ENCODE results near the gene IPO13.

The IPO13 gene

DNA sequence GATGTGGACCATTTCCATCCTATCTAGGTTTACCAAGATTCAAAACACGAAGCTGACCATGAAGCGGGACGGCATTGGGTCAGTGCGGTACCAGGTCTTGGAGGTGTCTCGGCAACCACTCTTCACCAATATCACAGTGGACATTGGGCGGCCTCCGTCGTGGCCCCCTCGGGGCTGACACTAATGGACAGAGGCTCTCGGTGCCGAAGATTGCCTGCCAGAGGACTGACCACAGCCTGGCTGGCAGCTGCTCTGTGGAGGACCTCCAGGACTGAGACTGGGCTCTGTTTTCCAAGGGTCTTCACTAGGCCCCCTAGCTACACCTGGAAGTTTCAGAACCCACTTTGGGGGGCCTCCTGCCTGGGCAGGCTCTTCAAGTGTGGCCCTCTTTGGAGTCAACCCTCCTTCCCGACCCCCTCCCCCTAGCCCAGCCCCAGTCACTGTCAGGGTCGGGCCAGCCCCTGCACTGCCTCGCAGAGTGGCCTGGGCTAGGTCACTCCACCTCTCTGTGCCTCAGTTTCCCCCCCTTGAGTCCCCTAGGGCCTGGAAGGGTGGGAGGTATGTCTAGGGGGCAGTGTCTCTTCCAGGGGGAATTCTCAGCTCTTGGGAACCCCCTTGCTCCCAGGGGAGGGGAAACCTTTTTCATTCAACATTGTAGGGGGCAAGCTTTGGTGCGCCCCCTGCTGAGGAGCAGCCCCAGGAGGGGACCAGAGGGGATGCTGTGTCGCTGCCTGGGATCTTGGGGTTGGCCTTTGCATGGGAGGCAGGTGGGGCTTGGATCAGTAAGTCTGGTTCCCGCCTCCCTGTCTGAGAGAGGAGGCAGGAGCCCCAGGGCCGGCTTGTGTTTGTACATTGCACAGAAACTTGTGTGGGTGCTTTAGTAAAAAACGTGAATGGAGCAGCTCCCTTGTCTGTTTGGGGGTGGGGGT lies 43.8 kb downstream of the IPO13 start:
- peak; percentile 43 for DNase-seq (ENCODE audit: low read depth)

DNA sequence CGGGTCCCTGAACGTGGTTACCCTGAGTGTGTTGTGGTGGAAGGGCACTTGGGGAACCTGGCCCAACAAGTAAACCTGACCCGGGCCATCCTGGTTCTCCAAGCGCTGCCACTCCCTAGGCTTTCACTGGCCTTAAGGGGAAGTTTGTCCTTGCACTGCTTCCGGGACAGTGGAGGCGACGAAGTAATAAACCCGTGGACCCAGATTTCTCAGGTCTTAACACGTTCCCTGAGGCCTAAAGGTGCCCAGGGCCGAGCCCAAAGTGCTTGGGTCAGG lies 44.4 kb downstream of the IPO13 start:
- DNase-seq (ENCODE audit: low read depth), result no peak

DNA sequence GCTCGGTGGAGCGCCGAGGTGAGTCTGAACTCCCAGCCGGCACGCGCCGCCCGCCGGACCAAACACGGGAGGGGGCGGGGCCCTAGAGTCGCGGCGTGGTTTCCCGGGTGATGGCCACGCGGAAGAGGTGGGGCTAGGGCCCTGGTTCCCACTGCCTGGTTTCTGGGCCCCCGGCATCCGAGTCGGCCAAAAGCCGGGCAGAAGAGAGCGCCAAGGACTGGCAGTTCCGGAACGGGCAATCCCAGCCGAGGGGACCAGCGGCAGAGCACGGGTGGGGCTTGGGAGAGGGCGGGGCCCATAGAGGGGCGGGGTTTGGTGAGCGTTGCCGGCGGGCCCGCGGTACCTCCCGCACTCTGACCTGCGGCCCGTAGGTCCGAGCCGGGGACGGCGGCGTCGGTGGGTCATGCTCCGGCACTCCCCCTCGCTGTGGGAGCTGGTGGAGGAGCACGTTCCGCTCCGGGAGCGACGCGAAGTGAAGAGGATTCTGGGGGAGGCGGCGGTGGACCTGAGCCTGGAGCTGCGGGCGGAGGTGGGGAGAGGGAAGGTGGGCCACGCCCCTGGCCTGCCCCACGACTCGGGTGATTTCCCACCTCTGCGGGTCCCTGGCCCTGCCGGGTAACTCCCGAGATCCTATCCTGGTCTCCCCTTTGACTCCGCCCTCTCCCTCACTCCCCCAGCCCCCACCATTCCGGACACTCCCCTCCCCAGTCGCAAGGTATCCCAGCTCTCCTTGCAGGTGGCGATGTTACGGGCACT lies 44.9 kb downstream of the IPO13 start, which contains the start of gene CCDC24:
TSS of gene CCDC24 (plus strand) at position 124 of the 756 bp plus-strand sequence. CDS start at position 404, 280 bp downstream.
- peak; percentile 86 for DNase-seq (ENCODE audit: low read depth)

DNA sequence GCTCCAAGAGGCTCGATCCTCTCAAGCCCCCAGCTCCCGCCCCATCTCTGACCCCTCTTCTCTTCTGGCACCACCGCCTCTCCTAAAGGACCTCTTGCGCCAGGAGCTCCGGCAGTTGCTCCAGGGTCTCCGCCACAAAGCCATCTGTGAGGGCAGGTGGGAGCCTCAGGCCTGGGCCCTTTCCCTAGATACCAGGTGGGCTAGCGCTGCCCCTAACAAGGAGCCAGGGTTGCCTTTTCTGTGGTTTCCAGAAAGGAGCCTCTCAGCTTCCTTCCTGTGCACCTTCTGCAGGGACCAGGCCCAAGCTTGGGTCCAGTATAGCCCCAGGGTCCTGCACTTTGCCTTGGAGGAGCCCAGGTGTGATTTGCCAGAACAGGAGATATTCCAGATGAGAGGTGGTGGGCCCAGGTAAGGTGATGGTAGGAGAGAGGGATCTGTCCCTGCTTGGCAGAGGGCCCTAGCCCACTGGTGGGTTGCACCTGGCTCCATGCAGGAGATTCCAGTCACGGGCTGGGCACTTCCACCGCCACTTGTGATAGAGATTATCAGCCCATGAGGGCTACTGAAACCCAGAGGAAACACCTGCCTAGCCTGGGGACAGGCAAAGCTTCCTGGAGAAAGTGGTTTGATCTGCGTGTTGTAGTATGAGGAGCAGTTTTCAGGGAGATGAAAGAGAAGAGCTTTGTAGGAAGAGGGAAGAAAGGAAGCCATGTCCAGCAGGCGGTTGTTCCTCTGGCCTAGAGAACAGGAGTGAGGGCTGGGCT lies 45.7 kb downstream of the IPO13 start:
- no peak for DNase-seq (ENCODE audit: low read depth)

DNA sequence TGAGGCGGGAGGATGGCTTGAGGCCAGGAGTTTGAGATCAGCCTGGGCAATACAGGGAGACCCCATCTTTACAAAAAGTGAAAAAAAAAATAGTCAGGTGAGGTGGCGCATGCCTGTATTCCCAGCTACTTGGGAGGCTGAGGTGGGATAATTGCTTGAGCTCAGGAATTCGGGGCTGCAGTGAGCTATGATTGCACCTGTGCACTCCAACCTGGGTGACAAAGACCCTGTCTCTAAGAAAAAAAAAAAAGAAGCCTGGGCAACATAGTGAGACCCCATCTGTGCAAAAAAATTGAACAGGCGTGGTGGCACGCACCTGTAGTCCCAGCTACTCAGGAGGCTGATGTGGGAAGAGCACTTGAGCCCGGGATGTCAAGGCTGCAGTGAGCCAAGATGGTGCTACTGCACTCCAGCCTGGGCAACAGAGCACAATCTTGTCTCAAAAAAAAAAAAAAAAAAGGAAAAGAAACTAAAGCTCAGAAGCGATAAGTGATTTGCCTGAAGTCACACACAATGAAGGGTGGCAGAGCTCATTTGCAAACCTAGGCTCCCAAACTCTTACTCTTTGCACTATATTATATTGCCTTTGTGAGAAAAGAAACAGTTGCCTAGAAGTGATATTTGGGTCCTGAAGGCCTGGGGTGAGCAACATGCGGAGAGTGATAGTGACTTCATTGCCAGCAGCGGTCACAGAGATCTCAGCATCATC lies 46.6 kb downstream of the IPO13 start:
- no peak for DNase-seq (ENCODE audit: low read depth)

DNA sequence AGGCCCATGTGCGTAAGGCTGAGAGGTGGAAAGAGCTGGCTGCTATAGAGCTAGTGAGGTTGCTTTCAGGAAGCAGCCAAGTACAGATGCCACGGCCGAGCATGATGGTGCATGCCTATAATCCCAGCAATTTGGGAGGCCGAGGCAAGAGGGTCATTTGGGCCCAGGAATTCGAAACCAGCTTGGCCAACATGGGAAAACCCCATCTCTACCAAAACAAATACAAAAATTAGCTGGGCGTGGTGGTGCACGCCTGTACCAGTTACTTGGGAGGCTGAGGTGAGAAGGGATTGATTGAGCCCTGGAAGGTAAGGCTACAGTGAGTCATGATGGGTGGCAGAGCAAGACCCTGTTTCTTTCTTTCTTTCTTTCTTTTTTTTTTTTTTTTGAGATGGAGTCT lies 47.3 kb downstream of the IPO13 start:
- no peak for DNase-seq (ENCODE audit: low read depth)

DNA sequence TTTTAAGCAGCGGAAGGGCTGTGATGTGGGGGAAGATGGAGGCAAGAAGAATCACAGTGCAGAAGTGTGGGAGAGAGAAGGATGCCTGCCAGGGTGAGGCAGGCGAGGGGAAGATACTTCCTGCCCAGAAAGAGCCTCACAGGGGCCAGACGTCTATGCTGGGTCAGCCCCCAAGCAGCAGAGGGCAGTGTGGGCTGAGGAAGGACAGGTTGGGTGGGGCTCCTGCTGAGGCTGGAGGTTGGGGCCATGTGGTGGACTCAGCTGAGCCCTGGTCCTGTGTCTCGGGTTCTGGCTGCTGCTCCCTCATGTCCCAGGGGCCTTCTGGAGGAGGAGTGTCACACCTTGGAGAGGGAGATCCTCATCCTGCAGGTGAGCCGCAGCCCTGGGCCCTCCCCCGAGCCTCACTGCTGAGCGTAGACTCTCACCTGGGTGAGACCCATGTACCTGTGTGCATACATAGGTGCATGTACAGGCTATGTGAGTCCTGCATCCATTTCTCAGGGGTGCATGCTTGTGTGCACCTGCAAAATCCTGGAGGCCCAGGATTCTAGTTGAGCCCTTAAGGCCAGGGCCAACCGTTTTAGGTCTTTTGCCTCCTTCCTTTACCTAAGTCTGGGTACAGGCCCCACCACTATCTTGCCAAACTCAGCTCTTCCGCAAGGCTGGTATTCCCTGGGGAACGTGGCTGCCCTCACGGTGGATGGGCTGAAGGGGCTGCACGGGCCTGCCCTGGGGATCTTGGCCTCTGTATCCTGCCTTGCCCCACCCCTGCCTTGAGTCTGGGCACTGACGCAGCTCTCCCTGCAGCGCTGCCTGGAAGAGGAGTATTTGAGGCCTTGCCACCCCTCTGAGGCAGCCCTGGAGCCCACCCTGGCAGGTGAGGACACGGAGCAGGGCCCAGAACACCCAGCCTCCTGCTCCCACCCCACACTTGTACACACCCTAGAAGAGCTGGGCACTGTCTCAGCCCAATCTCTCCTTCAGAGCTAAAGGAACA lies 48.3 kb downstream of the IPO13 start:
- peak; percentile 67 for DNase-seq (ENCODE audit: low read depth)

DNA sequence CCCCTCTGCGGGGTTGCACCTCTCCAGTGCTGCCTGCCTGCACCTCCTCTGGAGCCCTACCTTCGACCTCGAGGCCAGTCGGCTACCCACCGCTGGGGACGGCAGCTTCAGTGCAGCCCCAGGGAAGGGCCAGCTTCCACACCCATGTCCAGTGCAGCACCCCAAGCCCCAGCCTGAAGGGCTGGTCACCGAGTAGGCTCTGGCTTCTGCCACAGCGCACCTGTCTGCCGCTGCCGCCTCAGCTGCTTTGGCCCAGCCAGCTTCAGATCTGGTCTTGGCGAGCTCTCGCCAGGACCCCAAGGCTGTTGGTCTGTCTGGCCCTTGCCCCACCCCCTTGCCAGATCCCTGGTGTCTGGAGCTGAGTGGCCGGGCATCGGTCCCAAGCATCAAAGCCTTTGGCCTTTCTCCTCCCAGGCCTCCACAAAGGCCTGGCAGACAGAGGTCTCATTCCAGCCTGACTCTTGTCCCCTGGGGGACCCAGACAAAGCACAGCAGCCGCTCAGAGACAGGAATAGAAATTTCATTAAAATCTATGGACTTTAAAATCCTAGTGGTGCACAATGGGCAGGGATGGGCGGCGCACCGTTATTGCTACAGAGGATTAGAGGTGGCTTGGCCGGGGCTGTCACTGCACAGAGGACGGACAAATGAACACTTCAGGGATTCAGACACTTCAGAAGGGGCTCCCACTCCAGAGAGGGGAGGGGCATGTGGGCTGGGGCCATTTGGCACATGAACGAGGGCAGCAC lies 49.4 kb downstream of the IPO13 start:
- no peak for DNase-seq (ENCODE audit: low read depth)

DNA sequence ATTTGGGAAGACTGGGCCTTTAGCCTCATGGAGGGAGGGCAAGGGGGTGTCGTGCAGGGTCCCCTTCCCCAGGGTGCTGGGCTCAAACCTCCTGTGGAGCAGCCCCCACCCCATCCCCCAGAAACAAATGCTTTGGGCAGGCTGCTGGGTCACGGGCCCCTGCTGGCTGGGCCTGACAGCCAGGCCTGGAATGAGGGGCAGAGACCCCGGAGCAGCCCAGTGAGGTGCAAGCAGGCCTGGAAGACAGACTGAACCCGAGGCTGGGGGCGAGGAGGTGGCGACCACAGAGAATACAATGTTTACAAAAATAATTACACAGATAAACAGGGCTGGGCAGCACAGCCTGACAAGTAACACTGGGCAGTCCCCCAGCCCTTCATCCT lies 50.0 kb downstream of the IPO13 start:
- DNase-seq (ENCODE audit: low read depth), result no peak

DNA sequence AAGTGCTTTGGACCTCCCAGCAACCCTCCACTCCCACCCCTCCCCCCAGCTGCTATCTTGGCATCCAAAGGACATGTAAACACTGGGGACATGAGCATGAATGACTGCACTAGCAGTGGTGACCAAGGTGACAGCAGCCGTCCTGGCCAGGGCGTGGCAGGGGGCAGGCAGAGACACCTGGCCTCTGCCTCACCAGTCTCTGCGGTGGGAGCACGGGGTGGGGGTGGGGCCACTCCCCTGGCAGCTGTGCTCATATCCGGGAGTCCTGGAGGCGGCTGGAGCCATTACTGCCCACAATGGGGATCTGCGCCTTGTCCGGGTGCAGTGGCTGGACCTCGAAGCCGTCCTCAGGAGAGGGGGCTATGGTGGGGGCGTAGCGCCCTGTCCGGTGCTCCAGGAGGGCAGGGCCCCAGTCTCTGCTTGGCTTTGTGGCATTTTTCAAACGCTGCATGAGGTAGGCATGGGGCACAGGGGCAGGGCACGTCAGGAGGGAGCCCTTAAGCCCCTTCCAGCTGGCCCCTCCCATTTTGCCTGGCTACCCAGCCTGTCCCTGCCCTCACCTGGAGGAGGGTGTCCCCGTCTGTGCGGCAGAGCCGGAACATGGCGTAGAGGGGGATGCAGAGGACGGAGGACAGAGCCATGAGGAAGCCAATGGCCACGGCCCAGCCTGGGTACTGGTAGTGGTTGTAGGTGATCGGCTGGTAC lies 50.7 kb downstream of the IPO13 start:
- DNase-seq (ENCODE audit: low read depth), result no peak

DNA sequence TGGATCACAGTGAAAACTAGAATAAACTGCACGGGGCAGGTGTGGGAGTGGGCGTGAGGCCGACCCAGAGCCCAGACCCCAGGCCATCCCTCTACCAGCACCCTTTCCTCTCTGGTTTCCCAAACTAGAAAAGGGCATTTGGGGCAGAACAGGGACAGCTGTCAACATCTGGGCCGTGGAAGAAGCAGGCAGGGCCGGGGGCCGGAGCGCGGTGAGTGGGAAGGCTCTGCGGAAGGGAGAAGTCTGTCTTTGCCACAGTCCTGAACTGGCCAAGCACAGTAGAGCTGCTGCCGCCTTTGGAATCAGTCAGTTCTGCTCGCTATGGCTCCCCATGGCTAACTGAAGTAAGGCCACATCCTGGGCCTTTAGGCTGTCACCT lies 51.2 kb downstream of the IPO13 start:
- DNase-seq (ENCODE audit: low read depth), result no peak

DNA sequence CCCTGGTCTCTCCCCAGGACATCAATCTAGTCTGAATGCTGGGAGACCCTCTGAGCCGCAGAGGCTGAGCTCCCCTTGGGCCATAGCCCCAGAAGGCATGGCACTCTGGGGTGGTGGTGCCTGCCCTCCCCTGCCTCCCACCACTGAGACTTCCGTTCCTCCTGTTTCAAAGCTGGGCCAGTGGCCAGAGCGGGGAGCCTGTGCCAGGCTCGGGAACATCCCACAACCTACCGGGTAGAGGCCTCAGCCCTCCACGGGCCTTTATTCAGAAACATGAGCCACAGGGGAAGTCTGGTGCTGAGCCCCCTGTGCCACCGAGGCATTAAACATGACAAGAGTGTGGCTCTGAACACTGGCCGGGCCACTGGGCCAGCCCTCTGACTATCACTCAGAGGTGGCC lies 52.7 kb downstream of the IPO13 start:
- DNase-seq (ENCODE audit: low read depth), result no peak

DNA sequence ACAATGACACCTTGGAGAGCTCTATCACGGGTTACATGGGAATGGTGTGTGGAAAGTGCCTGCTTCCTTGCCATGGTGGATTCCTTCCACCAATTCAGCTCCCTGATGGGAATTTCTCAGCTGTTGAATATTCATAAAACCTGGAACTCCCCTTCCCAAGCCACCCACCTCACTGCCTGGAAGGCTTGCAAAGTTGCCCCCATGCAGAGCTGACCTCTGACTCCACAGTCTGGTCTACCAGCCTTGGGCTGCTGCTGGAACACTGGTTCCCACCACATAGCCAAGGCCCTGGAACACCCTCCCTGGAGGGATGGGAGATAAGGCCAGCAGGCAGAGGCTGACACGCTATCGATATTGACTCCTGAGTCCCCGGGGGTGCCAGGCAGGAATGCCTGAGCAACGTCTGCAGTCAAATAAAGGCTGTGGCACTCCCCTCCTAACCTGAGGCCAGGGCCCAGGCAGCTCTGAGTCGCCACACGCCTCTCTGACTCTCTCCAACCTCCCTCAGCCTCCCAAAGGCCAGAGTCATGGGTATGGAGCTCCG lies 53.4 kb downstream of the IPO13 start:
- no peak for DNase-seq (ENCODE audit: low read depth)

DNA sequence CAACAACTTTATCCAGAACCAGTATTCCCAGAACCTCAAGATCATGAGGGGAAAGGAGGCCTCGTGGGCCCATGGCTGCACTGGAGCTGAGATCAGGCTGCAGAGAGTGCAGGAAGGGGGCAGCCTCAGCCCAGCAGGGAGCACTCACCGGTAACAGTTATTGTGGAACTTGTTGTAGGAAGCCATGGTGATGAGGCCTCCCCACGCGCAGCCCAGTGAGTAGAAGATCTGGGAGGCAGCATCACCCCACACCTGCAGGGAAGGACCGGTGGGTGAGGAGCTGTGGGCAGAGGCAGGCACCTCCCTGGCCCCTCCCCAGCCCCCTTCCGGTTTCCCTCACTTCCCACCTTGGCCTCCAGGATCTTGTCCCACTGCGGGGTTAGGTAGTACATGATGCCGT lies 55.4 kb downstream of the IPO13 start:
- no peak for DNase-seq (ENCODE audit: low read depth)

DNA sequence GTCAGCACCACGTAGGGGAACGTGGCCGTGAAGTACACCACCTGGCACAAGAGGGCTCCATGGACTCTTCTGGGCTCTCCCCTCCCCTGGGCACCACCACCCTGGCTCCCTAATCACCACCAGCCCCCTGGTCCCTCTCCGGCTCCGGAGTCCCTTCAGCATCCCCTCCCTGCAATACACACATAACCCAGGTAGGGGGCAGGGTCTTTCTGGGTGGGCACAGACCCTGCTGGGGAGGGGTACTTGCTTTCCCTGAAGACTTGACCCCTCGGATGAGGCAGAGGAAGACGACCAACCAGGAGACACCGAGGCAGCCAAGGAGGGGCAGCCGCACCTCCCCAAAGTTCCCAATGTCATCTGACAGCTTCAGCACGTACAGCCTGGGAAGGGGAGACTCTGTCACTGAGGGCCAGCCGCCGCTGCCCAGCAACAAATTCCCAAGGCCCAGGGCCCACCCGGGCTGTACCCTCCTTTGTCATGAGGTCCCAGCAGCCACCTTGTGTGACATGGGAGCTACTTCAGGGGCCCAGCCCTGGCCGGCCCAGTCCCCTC lies 55.9 kb downstream of the IPO13 start:
- DNase-seq (ENCODE audit: low read depth), result no peak

DNA sequence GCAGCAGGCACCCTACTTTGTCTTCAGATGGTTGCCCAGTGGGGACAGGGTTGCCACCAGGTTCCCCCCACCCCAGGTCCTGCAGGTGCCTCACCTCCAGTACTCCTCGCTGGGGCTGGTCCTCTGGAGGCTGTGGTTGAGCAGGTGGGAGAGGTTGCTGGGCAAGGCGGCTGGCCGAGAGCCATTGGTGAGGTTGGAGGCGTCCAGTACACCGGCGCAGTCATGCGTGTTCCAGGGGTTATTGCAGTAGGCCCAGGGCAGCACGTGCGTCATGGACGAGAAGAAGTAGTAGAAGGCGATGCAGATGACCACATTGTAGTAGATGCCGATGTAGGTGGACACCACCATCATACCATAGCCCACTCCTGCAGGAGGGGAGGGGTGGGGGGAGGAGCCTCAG lies 61.5 kb downstream of the IPO13 start:
- DNase-seq (ENCODE audit: low read depth), result no peak

DNA sequence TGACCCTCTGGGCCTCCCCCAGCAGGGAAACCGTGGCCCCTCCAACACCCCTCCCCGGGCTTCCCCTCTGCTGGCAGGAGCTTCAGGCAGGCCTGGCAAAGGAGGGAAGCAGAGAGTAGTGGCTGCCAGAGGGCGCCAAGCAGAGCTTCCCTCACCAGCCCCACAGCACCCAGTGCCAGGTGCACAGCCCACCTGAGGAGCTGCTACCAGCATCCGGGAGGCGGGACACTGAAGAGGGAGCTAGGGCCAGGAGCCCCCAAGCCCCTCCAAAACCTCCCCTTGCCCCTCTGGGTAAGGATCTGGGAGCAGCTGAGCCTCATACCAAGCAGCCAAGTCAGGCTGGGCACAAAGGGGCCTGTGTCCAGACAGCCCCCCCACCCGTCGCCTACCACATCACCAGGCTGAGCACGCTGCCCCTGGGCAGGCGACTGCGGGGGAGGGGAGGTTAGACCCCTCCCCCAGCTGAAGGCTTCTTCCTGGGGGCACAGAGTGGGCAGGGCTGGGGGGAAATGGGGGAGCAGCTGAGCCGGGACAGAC lies 64.3 kb downstream of the IPO13 start:
- no peak for DNase-seq (ENCODE audit: low read depth)

DNA sequence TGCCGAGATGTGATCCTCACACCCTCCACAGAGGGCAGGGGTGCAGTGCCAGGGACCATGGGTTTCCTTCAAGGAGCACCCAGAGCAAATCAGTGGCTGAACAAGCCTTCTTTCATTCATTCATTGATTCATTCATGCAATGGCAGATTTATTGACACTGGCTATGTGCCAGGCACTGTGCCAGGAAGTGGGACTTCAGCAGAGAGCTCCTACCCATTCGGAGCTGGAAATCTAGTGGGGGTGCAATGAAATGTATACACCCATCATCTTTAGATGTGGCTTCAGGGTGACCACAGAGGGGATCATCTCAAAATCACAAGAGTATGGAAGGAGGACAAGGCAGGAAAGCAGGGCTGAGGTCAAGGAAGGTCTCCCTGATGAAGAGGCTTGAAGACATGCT lies 65.7 kb downstream of the IPO13 start:
- no peak for DNase-seq (ENCODE audit: low read depth)
